Panc1 (cell line): ENCODE measurements around the gene LEFTY2. TPM values are rescaled to one million over a fixed set of nuclear protein-coding genes. Genes with fewer than 3 reads are reported as not detected.
"Not testable (repeated sequence)": the region's sequence is repeated elsewhere in the genome, so short reads cannot be mapped to it uniquely, and the experiment has no call there.

ENCODE experiments used
- ATAC-seq: fragments of 200-7000 bp; cut with Tn5 transposase; 2 replicates; pipeline ENCODE4 v1.9.1; 2020; ENCODE audit warnings: mild to moderate bottlenecking, moderate library complexity
- BruUV-seq: library from RNA; stranded (reverse); fragments of 400-500 nt; replicated peaks from 2 replicates; lab custom pipeline; 2021; lab: Mats Ljungman, UMichigan
- CTCF ChIA-PET: fragments of 300-600 bp; sonication (Branson Sonifier 250); formaldehyde crosslinking; loops from one replicate; lab custom pipeline; 2022; ENCODE audit warnings: antibody characterized with exemption; lab: Charles Lee
- POLR2A ChIA-PET: fragments of 300-600 bp; sonication (Branson Sonifier 250); formaldehyde crosslinking; loops from one replicate; lab custom pipeline; 2022; ENCODE audit warnings: antibody characterized with exemption; lab: Charles Lee
- DNase-seq: peaks from one replicate; pipeline ENCODE4 v3.0.0-alpha.2; 2010; ENCODE audit warnings: low read depth, low spot score
- H3K27ac ChIP-seq: 2 replicates; pipeline ENCODE4 v1.5.1; 2011; ENCODE audit warnings: mild to moderate bottlenecking, low read length, inconsistent platforms
- H3K27me3 ChIP-seq: fragments of 200-500 bp; sonication (Bioruptor generic); 2 replicates; pipeline ENCODE4 v1.6.0; 2014; ENCODE audit warnings: low read length, inconsistent platforms; ENCODE audit not compliant: control insufficient read depth, insufficient read depth
- H3K36me3 ChIP-seq: fragments of 200-500 bp; sonication (Bioruptor generic); 2 replicates; pipeline ENCODE4 v1.5.1; 2014; ENCODE audit warnings: inconsistent platforms, mild to moderate bottlenecking, low read length, moderate library complexity; ENCODE audit not compliant: control insufficient read depth, insufficient read depth
- H3K4me1 ChIP-seq: 2 replicates; pipeline ENCODE4 v1.5.1; 2011; ENCODE audit warnings: inconsistent platforms, mild to moderate bottlenecking, low read length, moderate library complexity; ENCODE audit not compliant: control insufficient read depth, insufficient read depth
- H3K4me3 ChIP-seq, 2 experiments: 2 replicates each; pipeline ENCODE4 v1.5.1; 2011 to 2012; ENCODE audit warnings: low read depth in 2 of 2, low read length in 2 of 2, mild to moderate bottlenecking in 2 of 2, inconsistent platforms in 1 of 2, moderate library complexity in 1 of 2
- H3K9me3 ChIP-seq: fragments of 200-500 bp; sonication (Bioruptor generic); 2 replicates; pipeline ENCODE4 v1.5.1; 2014; ENCODE audit warnings: low read depth, mild to moderate bottlenecking, inconsistent platforms, low read length, moderate library complexity; ENCODE audit not compliant: control insufficient read depth, insufficient read depth
- CTCF ChIP-seq: fragments of 450-650 bp; IDR thresholded peaks from 2 replicates; pipeline ENCODE4 v1.5.1; 2017; ENCODE audit warnings: mild to moderate bottlenecking
- POLR2AphosphoS5 ChIP-seq: IDR thresholded peaks from 2 replicates; pipeline ENCODE4 v1.6.1; 2012; ENCODE audit warnings: mild to moderate bottlenecking, low read depth, low read length, moderate library complexity
- REST ChIP-seq, 2 experiments: IDR thresholded peaks; 2 replicates each; pipeline ENCODE4 v1.6.1; 2011 to 2012; ENCODE audit warnings: low read depth in 2 of 2, control low read depth in 1 of 2, low read length in 1 of 2, mild to moderate bottlenecking in 1 of 2, moderate library complexity in 1 of 2; ENCODE audit not compliant: insufficient read depth in 1 of 2
- SIN3A ChIP-seq: IDR thresholded peaks from 2 replicates; pipeline ENCODE4 v1.6.1; 2012; ENCODE audit warnings: low read depth, mild to moderate bottlenecking, low read length, moderate library complexity, borderline replicate concordance; ENCODE audit not compliant: insufficient read depth
- TCF7L2 ChIP-seq: IDR thresholded peaks from 2 replicates; pipeline ENCODE4 v1.6.1; 2011; ENCODE audit warnings: mild to moderate bottlenecking, low read depth, low read length, inconsistent platforms
- in situ Hi-C: cut with HindIII; loops from 2 replicates; pipeline ENCODE4 v1.10.0; 2016; ENCODE audit warnings: low sequenced_read_pairs, low pct_unique_long_range_greater_than_20kb
- intact Hi-C: fragments of 100-400 bp; cut with micrococcal nuclease; formaldehyde crosslinking; loops from one replicate; pipeline ENCODE4 v1.10.0; 2022; ENCODE audit not compliant: unreplicated experiment
- microRNA-seq: library from miRNA; unstranded; fragments of <30 nt; microRNA quantifications from one replicate; pipeline ENCODE4 v1.1.0, GENCODE V29; 2020; ENCODE audit not compliant: unreplicated experiment
- total RNA-seq: library from RNA; stranded (reverse); gene quantifications from one replicate; pipeline ENCODE4 v1.2.1, GENCODE V29; 2021; ENCODE audit not compliant: unreplicated experiment

LEFTY2 gene
- total RNA-seq, 1 experiment from 2014 or later, result not detected

- DNase-seq, result no peak
- 0 out of 2 replicates have a peak, but pooled peaks have one; percentile 21 for ATAC-seq
- intact Hi-C loops, result no loop called here
- H3K4me3 ChIP-seq, result no peak overlapping the region
- TF ChIP-seq POLR2AphosphoS5, result no peak
- TF ChIP-seq TCF7L2, result no peak
- TF ChIP-seq CTCF, result no peak
- TF ChIP-seq REST (IDR thresholded peaks at IDR 0.05; ENCODE audit: insufficient read depth in 1 of 2, low read depth in 2 of 2, low read length in 1 of 2), result no peak
- TF ChIP-seq SIN3A, result no peak
- no peak overlapping the region for H3K27ac ChIP-seq
- no peaks in the 10 kb centered on the region for H3K9me3 ChIP-seq
- in situ Hi-C loops, result no loop called here
- H3K27me3 ChIP-seq, result no peaks in the 10 kb centered on the region
- H3K4me1 ChIP-seq, result peaks cover 4% of the 10 kb centered on the region; the same call in 1 of the 2 replicates
- no TSS peak for BruUV-seq
- ChIA-PET CTCF (no interaction called here), POLR2A (no interaction called here)
- no peaks in the 10 kb centered on the region for H3K36me3 ChIP-seq
Observed at GRCh38 chr1:225888289-225888897, 52.6 kb downstream of the LEFTY2 start.

- ATAC-seq, H3K36me3 ChIP-seq, H3K27ac ChIP-seq, H3K27me3 ChIP-seq, H3K4me3 ChIP-seq, DNase-seq, H3K9me3 ChIP-seq, in situ Hi-C loops, CTCF ChIA-PET, intact Hi-C loops, POLR2A ChIA-PET, BruUV-seq, H3K4me1 ChIP-seq: not testable (repeated sequence)
Observed at GRCh38 chr1:225887554-225888288, 53.3 kb downstream of the LEFTY2 start.

- Histone ChIP-seq H3K36me3 (no peaks in the 10 kb centered on the region; the same call in 1 of the 2 replicates), H3K4me3 (no peak overlapping the region), H3K4me1 (peaks cover 4% of the 10 kb centered on the region; the same call in 1 of the 2 replicates), H3K27ac (no peak overlapping the region), H3K9me3 (no peaks in the 10 kb centered on the region), H3K27me3 (no peaks in the 10 kb centered on the region)
- TF ChIP-seq POLR2AphosphoS5, result no peak
- POLR2A ChIA-PET, result no interaction called here
- no peak for ATAC-seq
- no TSS peak for BruUV-seq
- in situ Hi-C loops (no loop called here), intact Hi-C loops (no loop called here)
- CTCF ChIA-PET, result no interaction called here
- DNase-seq, result no peak
Observed at GRCh38 chr1:225887030-225887314, 54.0 kb downstream of the LEFTY2 start.

Small RNAs within 50 kb of the gene (microRNA-seq; reads per million reads assigned to microRNA genes)
- 1.3 reads per million for gene MIR6741

Other genes with a start within 250 kb of the LEFTY2 start
- gene SRP9, start 163.4 kb downstream of the LEFTY2 start, total RNA-seq, result 282 TPM
- 76.4 TPM for gene EPHX1, start 131.1 kb downstream of the LEFTY2 start, total RNA-seq
- gene TMEM63A, start 58.8 kb downstream of the LEFTY2 start, total RNA-seq, result 31.4 TPM
- not detected for gene LEFTY1, start 52.1 kb downstream of the LEFTY2 start, total RNA-seq
- 74.4 TPM for gene PYCR2, start 17.0 kb downstream of the LEFTY2 start, total RNA-seq
- 18.3 TPM for gene SDE2, start 58.1 kb upstream of the LEFTY2 start, total RNA-seq
- gene H3-3A, start 121.5 kb upstream of the LEFTY2 start, total RNA-seq, result 404 TPM
- 31.2 TPM for gene ACBD3, start 245.5 kb upstream of the LEFTY2 start, total RNA-seq